H1 (cell line): Measurements from ENCODE around the gene SLC31A2.

Source experiments
- CEBPB ChIP-seq: IDR thresholded peaks from 2 replicates; pipeline ENCODE4 v1.6.1; 2012; ENCODE audit warnings: low read depth, low read length
- CHD2 ChIP-seq: IDR thresholded peaks from 2 replicates; pipeline ENCODE4 v1.6.1; 2012; ENCODE audit warnings: low read length, improper control_type of control experiment
- EP300 ChIP-seq, 2 experiments: IDR thresholded peaks; 1 replicate in 1 of 2; 2 replicates in 1 of 2; pipeline ENCODE4 v1.6.1; 2011 to 2012; ENCODE audit warnings: low read depth in 2 of 2, low read length in 2 of 2, mild to moderate bottlenecking in 2 of 2, borderline replicate concordance in 1 of 2, inconsistent platforms in 1 of 2, moderate library complexity in 1 of 2
- JUN ChIP-seq: IDR thresholded peaks from 2 replicates; pipeline ENCODE4 v1.6.1; 2011; ENCODE audit warnings: low read depth, mild to moderate bottlenecking, improper control_type of control experiment, low read length
- MAFK ChIP-seq: IDR thresholded peaks from 2 replicates; pipeline ENCODE4 v1.6.1; 2012; ENCODE audit warnings: low read depth, mild to moderate bottlenecking, improper control_type of control experiment, low read length
- NANOG ChIP-seq: IDR thresholded peaks from 2 replicates; pipeline ENCODE4 v1.6.1; 2011; ENCODE audit warnings: low read length, low read depth, mild to moderate bottlenecking, inconsistent platforms; ENCODE audit not compliant: insufficient read depth, poor library complexity, severe bottlenecking
- POLR2AphosphoS5 ChIP-seq: IDR thresholded peaks from 2 replicates; pipeline ENCODE4 v1.6.1; 2011; ENCODE audit warnings: low read depth, low read length
- TF ChIP-seq, protein P1 (sequence below), 3 experiments: IDR thresholded peaks; 1 replicate in 2 of 3; 2 replicates in 1 of 3; pipeline versions ENCODE4 v1.5.1 to v1.6.1; 2011; ENCODE audit warnings: low read length in 3 of 3, mild to moderate bottlenecking in 3 of 3, inconsistent platforms in 2 of 3, low read depth in 1 of 3, moderate library complexity in 1 of 3; ENCODE audit not compliant: insufficient read depth in 1 of 3; ENCODE audit errors: control extremely low read depth in 1 of 3

DNA sequence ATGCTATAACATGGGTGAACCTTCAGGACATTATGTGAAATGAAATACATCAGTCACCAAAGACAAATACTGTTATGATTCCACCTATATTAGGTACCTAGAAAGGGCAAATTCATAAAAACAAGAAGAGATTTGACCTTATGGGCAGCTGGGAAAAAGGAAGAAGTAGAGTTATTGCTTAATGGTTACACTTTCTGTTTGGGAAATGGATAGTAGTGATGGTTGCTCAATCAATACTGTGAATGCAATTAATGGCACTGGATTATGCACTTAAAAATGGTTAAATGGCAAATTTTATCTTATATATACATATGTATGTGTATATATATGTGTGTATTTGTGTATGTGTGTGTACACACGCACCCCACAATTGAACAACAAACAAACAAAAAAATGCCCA, 55.1 kb downstream of the SLC31A2 start:
- TF ChIP-seq CHD2: no peak
- TF ChIP-seq POLR2AphosphoS5: no peak
- TF ChIP-seq, protein P1, sequence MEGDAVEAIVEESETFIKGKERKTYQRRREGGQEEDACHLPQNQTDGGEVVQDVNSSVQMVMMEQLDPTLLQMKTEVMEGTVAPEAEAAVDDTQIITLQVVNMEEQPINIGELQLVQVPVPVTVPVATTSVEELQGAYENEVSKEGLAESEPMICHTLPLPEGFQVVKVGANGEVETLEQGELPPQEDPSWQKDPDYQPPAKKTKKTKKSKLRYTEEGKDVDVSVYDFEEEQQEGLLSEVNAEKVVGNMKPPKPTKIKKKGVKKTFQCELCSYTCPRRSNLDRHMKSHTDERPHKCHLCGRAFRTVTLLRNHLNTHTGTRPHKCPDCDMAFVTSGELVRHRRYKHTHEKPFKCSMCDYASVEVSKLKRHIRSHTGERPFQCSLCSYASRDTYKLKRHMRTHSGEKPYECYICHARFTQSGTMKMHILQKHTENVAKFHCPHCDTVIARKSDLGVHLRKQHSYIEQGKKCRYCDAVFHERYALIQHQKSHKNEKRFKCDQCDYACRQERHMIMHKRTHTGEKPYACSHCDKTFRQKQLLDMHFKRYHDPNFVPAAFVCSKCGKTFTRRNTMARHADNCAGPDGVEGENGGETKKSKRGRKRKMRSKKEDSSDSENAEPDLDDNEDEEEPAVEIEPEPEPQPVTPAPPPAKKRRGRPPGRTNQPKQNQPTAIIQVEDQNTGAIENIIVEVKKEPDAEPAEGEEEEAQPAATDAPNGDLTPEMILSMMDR (IDR thresholded peaks at IDR 0.05; ENCODE audit: control extremely low read depth in 1 of 3, insufficient read depth in 1 of 3, low read depth in 1 of 3, low read length in 3 of 3): no peak
- TF ChIP-seq EP300 (IDR thresholded peaks at IDR 0.05; ENCODE audit: borderline replicate concordance in 1 of 2, low read depth in 2 of 2, low read length in 2 of 2): no peak
- TF ChIP-seq CEBPB: no peak
- TF ChIP-seq JUN: no peak
- no peak for TF ChIP-seq MAFK
- no peak for TF ChIP-seq NANOG
